NCI-H2029 (cell line): Measurements from ENCODE around the gene SYT11.
"Not testable (repeated sequence)": the region's sequence is repeated elsewhere in the genome, so short reads cannot be mapped to it uniquely, and the experiment has no call there.

ENCODE experiments used
- DNase-seq: peaks from one replicate; lab custom pipeline; 2025; lab: John Stamatoyannopoulos, UW

The SYT11 gene

GRCh38 chr1:155860970-155861510, 1.7 kb downstream of the SYT11 start:
- no peak for DNase-seq

GRCh38 chr1:155861896-155862295, 2.5 kb downstream of the SYT11 start:
- no peak for DNase-seq

GRCh38 chr1:155864393-155864792, 5.0 kb downstream of the SYT11 start:
- DNase-seq, result no peak

- no peak for DNase-seq
Measured at GRCh38 chr1:155867766-155868165, 8.4 kb downstream of the SYT11 start.

- peak; percentile 46 for DNase-seq
Measured at GRCh38 chr1:155871390-155871789, 12.0 kb downstream of the SYT11 start.

GRCh38 chr1:155872527-155872926, 13.2 kb downstream of the SYT11 start:
- no peak for DNase-seq

GRCh38 chr1:155873860-155874259, 14.5 kb downstream of the SYT11 start:
- peak; percentile 29 for DNase-seq

- DNase-seq, result no peak
Measured at GRCh38 chr1:155877945-155878344, 18.6 kb downstream of the SYT11 start.

- no peak for DNase-seq
Measured at GRCh38 chr1:155880251-155880650, 20.9 kb downstream of the SYT11 start.

- DNase-seq, result no peak
Measured at GRCh38 chr1:155880950-155881349, 21.6 kb downstream of the SYT11 start.

GRCh38 chr1:155882235-155882634, 22.9 kb downstream of the SYT11 start:
- no peak for DNase-seq

GRCh38 chr1:155882766-155883165, 23.4 kb downstream of the SYT11 start:
- no peak for DNase-seq

GRCh38 chr1:155884031-155884960, 24.9 kb downstream of the SYT11 start:
- DNase-seq, result no peak

GRCh38 chr1:155884982-155885381, 25.6 kb downstream of the SYT11 start:
- DNase-seq, result no peak

GRCh38 chr1:155888481-155888880, 29.1 kb downstream of the SYT11 start:
- no peak for DNase-seq

GRCh38 chr1:155889566-155889965, 30.2 kb downstream of the SYT11 start:
- DNase-seq, result no peak

- no peak for DNase-seq
Measured at GRCh38 chr1:155890251-155890650, 30.9 kb downstream of the SYT11 start.

GRCh38 chr1:155892796-155893195, 33.4 kb downstream of the SYT11 start:
- no peak for DNase-seq

- DNase-seq, result no peak
Measured at GRCh38 chr1:155893389-155894142, 34.2 kb downstream of the SYT11 start.

- not testable (repeated sequence) for DNase-seq
Measured at GRCh38 chr1:155895617-155896016, 36.2 kb downstream of the SYT11 start.

- DNase-seq, result not testable (repeated sequence)
Measured at GRCh38 chr1:155896476-155896875, 37.1 kb downstream of the SYT11 start.

- no peak for DNase-seq
Measured at GRCh38 chr1:155897746-155898145, 38.4 kb downstream of the SYT11 start.

GRCh38 chr1:155898888-155899287, 39.5 kb downstream of the SYT11 start:
- DNase-seq, result no peak
